RWPE1 (cell line): ENCODE data around the gene PIANP.

ENCODE experiments used
- CTCF ChIA-PET: fragments of 350-600 bp; sonication (Branson Sonifier 250); formaldehyde crosslinking; extraction: SDS; loops from one replicate; lab custom pipeline; 2021; lab: Yijun Ruan, JAX
- POLR2A ChIA-PET: fragments of 400-600 bp; formaldehyde crosslinking; extraction: SDS; loops from one replicate; lab custom pipeline; 2020; ENCODE audit warnings: antibody characterized with exemption; ENCODE audit not compliant: low non-redundant PET; lab: Yijun Ruan, JAX
- DNase-seq: peaks from one replicate; pipeline ENCODE4 v3.0.0; 2012; ENCODE audit warnings: low spot score
- H3K27ac ChIP-seq: fragments of 450-650 bp; 2 replicates; pipeline ENCODE4 v1.5.1; 2017
- TF ChIP-seq, protein P1 (sequence below): fragments of 450-650 bp; conservative IDR thresholded peaks from 2 replicates; pipeline ENCODE4 v1.5.1; 2017; ENCODE audit warnings: low read depth, mild to moderate bottlenecking

PIANP gene

DNA sequence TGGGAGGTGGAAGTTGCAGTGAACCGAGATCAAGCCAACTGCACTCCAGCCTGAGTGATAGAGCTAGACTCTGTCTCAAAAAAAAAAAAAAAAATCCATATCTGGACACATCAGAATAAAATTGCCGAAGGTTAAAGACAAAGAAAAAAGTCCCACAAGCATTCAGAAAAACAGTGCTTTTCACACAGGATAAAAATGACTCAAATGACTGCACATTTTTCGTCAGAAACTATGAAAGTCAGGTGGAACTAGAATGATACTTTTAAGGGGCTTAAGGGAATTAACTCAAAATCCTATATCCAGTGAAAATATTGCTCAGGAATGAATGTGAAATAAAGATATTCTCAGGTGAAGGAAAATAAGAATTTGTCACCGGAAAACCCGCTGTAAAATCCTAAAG is 36.1 kb upstream of the PIANP start:
- H3K27ac ChIP-seq: peak overlapping the region; percentile 85
- DNase-seq: no peak
- TF ChIP-seq, protein P1, sequence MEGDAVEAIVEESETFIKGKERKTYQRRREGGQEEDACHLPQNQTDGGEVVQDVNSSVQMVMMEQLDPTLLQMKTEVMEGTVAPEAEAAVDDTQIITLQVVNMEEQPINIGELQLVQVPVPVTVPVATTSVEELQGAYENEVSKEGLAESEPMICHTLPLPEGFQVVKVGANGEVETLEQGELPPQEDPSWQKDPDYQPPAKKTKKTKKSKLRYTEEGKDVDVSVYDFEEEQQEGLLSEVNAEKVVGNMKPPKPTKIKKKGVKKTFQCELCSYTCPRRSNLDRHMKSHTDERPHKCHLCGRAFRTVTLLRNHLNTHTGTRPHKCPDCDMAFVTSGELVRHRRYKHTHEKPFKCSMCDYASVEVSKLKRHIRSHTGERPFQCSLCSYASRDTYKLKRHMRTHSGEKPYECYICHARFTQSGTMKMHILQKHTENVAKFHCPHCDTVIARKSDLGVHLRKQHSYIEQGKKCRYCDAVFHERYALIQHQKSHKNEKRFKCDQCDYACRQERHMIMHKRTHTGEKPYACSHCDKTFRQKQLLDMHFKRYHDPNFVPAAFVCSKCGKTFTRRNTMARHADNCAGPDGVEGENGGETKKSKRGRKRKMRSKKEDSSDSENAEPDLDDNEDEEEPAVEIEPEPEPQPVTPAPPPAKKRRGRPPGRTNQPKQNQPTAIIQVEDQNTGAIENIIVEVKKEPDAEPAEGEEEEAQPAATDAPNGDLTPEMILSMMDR: no peak
- POLR2A ChIA-PET: interaction anchor here (1.0 kb wide), 1 partner anchor 17 kb away, joined by 4 read pairs; the partner anchor contains the start of gene MLF2
- CTCF ChIA-PET: no interaction called here

DNA sequence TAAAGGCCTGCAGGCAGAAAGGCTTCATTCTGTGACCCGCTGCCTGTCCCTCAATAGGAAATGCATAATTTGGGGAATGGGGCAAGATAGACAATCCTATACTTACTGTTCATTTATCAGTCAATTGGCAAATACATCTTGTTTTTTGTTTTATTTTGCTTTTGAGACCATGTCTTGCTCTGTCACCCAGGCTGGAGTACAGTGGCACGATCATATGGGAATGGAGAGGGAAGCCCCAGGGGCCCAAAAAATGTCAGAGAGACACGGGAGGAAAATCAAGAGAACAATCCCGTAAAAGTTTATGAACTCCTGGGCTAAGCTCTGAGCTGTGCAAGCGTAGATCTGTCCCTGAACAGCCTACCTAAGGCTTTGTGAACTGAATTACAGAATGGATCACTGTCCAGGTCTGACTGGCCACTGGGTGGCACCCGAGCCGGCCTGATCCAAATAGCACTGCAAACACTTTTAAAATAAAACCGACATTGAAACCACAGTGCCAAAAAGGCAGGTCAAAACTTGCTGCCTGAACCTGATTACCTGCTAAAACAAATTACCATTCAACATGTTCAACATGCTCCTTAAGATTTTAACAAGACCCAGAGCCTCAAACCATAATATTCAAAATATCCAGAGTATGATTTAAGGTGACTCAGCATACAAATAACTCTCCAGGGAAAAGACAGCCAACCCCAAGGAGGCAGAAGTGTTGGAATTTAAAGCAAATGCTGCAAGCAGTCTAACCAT is 35.0 kb upstream of the PIANP start:
- POLR2A ChIA-PET: interaction anchor here (1.0 kb wide), 1 partner anchor 18 kb away, joined by 4 read pairs; the partner anchor contains the start of gene MLF2
- peak overlapping the region; percentile 85 for H3K27ac ChIP-seq
- TF ChIP-seq, protein P1: peak; percentile 66
- CTCF ChIA-PET: interaction anchor here (0.5 to 1.4 kb wide), 5 partner anchors 12 to 136 kb away, joined by 3 to 5 read pairs (median 3); partner anchors contain the start of genes COPS7A and MLF2
- peak; percentile 72 for DNase-seq

DNA sequence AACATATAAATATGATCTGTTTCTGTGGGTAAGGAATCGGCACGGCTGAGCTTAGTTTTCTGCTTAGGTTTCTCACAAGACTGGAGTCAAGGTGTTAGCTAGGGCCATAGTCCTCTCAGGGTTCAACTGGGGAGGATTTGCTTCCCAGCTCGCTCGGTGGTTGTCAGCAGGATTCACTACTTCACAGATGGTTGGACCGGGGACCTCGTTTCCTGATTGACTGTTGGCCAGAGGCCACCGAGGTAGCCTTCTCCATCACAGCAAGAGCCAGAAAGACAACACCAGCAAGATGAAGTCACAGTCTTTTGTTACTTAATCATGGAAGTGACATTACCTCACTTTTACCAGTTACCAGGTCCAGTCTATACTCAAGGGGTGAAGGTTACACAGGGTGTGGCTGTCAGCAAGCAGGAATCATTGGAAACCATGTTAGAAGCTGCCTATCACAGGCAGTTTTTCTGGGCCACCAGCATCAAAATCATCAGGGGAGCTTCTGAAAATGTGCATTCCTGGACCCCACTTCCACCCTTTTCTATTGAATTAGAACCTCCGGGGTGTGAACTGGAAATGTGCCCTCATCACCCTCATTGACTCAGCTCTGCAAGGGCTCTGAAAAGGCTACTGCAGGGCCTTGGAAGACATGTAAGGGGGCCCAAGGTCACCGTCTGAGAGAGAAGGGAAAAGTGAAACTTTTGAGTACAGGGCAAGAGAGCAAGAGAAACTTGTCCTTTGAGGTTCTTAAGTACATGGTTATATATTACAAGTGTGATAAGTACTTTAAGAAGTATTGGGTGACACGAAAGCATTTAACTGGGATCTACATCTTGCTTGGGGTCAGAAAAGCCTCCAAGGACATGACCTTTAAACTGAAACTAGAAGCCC is 34.1 kb upstream of the PIANP start:
- H3K27ac ChIP-seq: peak overlapping the region; percentile 16; the same call in 1 of the 2 replicates
- POLR2A ChIA-PET: no interaction called here
- CTCF ChIA-PET: interaction anchor here (0.5 to 1.5 kb wide), 9 partner anchors 11 to 135 kb away, joined by 3 to 5 read pairs (median 3); partner anchors contain the start of genes COPS7A and MLF2
- no peak for DNase-seq
- TF ChIP-seq, protein P1: no peak

DNA sequence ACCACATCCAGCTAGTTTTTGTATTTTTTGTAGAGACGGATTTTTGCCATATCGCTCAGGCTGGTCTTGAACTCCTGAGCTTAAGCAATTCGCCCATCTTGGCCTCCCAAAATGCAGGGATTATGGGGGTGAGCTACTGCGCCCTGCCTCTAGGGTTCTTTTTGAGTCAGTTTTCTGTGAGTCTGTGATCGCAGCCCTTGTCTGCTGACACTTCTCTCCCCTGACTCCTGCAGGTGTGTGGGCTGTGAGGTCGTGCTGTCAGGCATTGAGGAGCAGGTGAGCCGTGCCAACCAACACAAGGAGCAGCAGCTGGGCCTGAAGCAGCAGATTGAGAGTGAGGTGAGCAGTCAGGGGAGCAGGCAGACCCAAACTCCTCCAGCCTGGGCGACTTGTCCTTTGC is 29.6 kb upstream of the PIANP start:
- ChIA-PET POLR2A (no interaction called here), CTCF (interaction anchor here (0.7 kb wide), 1 partner anchor 26 kb away, joined by 4 read pairs; no protein-coding TSS in a partner anchor)
- TF ChIP-seq, protein P1: no peak
- DNase-seq: no peak
- no peak overlapping the region for H3K27ac ChIP-seq

DNA sequence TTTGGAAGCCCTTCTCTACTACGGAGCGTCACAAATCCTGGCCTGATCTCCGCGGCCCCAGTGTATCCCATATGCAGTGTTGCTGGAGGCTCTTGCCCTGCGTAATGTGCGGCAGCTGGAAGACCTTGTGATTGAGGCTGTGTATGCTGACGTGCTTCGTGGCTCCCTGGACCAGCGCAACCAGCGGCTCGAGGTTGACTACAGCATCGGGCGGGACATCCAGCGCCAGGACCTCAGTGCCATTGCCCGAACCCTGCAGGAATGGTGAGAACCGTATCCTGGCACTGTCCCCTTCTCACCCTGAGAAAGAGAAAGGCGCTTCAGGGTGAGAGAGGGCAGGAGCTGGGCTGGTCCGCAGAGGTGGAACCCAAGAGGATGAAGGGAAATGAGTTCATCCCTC is 28.6 kb upstream of the PIANP start:
- CTCF ChIA-PET: interaction anchor here (0.7 kb wide), 1 partner anchor 383 kb away, joined by 3 read pairs; no protein-coding TSS in a partner anchor
- TF ChIP-seq, protein P1: no peak
- POLR2A ChIA-PET: no interaction called here
- no peak overlapping the region for H3K27ac ChIP-seq
- DNase-seq: no peak

DNA sequence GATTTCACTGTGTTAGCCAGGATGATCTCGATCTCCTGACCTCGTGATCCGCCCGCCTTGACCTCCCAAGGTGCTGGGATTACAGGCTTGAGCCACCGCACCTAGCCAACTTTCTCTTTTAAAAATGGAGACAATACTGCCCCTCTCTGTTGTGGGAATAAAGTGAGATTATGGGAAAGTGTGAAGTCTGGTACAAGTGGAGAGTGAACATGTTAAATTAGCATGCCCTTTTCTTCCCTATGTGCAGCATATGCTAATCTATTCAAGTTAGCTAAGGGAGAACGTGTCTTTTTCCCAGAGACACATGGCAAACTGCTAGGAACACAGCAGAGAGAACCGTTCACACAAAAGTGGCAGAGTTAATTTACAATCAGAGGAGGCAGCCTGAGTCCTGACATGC is 24.7 kb upstream of the PIANP start:
- ChIA-PET CTCF (interaction anchor here (0.5 to 0.7 kb wide), 2 partner anchors 26 to 508 kb away, joined by 3 to 4 read pairs; no protein-coding TSS in a partner anchor), POLR2A (interaction anchor here (0.7 kb wide), 1 partner anchor 127 kb away, joined by 3 read pairs; no protein-coding TSS in a partner anchor)
- H3K27ac ChIP-seq: peak overlapping the region; percentile 84
- no peak for DNase-seq
- TF ChIP-seq, protein P1: no peak
